ENCODE measurements around the gene PDE4D. TPM values are rescaled to one million over a fixed set of nuclear protein-coding genes. Genes with fewer than 3 reads are reported as not detected.

The PDE4D gene
- total RNA-seq, 1 experiment from 2014 or later = 2.1 TPM

- H3K79me2 ChIP-seq (ENCODE audit: insufficient read depth, low read length) = no peaks in the 10 kb centered on the region
- no peak overlapping the region for H3K4ac ChIP-seq (ENCODE audit: low read depth, low read length)
- no peak overlapping the region for H3T11ph ChIP-seq (ENCODE audit: low read length)
- no peak overlapping the region for H3K56ac ChIP-seq (ENCODE audit: insufficient read length, low read depth, low read length)
- no CpG with 5 or more reads among the region's 4 CpGs for WGBS (ENCODE audit: extremely low coverage, insufficient read length, low lambda C conversion rate)
- no peak overlapping the region for H2AK5ac ChIP-seq (ENCODE audit: insufficient read length, low read length)
- H2BK15ac ChIP-seq (ENCODE audit: low read depth, low read length) = no peak overlapping the region
- H2BK120ac ChIP-seq (ENCODE audit: low read depth, low read length, poor library complexity, severe bottlenecking) = no peak overlapping the region
- H3K18ac ChIP-seq (ENCODE audit: insufficient read length, low read depth, low read length) = no peak overlapping the region
- Mint-ChIP-seq H3K9me3 (no peaks in the 10 kb centered on the region), H3K4me1 (peaks cover 2 to 6% of the 10 kb centered on the region in 2 experiments; a peak in 2 of 4 replicates), H3K36me3 (ENCODE audit: insufficient read depth in 1 of 3, low read depth in 3 of 3) (no peaks in the 10 kb centered on the region), H3K27ac (no peak overlapping the region), H3K27me3 (ENCODE audit: low read depth) (no peaks in the 10 kb centered on the region), H3K4me3 (no peak overlapping the region)
- no peak overlapping the region for H2AFZ ChIP-seq (ENCODE audit: low read length)
- no peaks in the 10 kb centered on the region; the same call in 1 of the 2 replicates for H3K4me1 ChIP-seq (ENCODE audit: insufficient read depth, low read length)
- H3K79me1 ChIP-seq (ENCODE audit: insufficient read depth, low read depth, low read length, poor library complexity, severe bottlenecking) = no peaks in the 10 kb centered on the region
- no peaks in the 10 kb centered on the region for H3K23me2 ChIP-seq (ENCODE audit: insufficient read length, low read depth, low read length, poor library complexity, severe bottlenecking)
- no peaks in the 10 kb centered on the region for H3K27me3 ChIP-seq (ENCODE audit: insufficient read depth, low read length)
- no peak overlapping the region for H2BK5ac ChIP-seq (ENCODE audit: insufficient read length, low read length)
- no peaks in the 10 kb centered on the region for H3K9me3 ChIP-seq (ENCODE audit: control insufficient read depth, low read depth, low read length)
- no peak overlapping the region for H3K14ac ChIP-seq (ENCODE audit: insufficient read depth, low read length)
- no peak overlapping the region for H3K9ac ChIP-seq (ENCODE audit: extremely low read depth, insufficient read length, low read length)
- H2BK12ac ChIP-seq (ENCODE audit: insufficient read length, low read depth, low read length) = no peak overlapping the region
- H4K8ac ChIP-seq (replicated peaks; ENCODE audit: insufficient read length, low read depth, low read length) = no peak overlapping the region
- H4K20me1 ChIP-seq (ENCODE audit: control insufficient read depth, insufficient read depth, insufficient read length) = no peaks in the 10 kb centered on the region
- no peak overlapping the region for H3K4me2 ChIP-seq (ENCODE audit: insufficient read depth, insufficient read length, low read length)
- H3K27ac ChIP-seq (ENCODE audit: insufficient read length, low read depth, low read length) = no peak overlapping the region
- H3K23ac ChIP-seq (ENCODE audit: insufficient read length, low read depth, low read length) = no peak overlapping the region
- H4K5ac ChIP-seq (ENCODE audit: insufficient read length, low read depth, low read length) = no peak overlapping the region
- no peak for TF ChIP-seq CTCF (conservative IDR thresholded peaks at IDR 0.05)
- no peak overlapping the region for H4K91ac ChIP-seq (ENCODE audit: insufficient read length, low read depth, low read length)
- no peak for DNase-seq
- H2BK20ac ChIP-seq (ENCODE audit: low read depth, low read length, poor library complexity, severe bottlenecking) = no peak overlapping the region
Observed at GRCh38 chr5:58963361-58963760, 930.2 kb downstream of the PDE4D start.
